Activated CD8-positive, alpha-beta memory T cell treated with anti-CD3 and anti-CD28 coated beads, Interleukin-2, amount 50 U/mL, for 48 hours (primary cell): ENCODE measurements around the gene RNF31.

Source experiments
- DNase-seq: peaks from one replicate; pipeline ENCODE4 v3.0.0-alpha.2; 2020

RNF31 gene

GRCh38 chr14:24204163-24205146, 57.2 kb downstream of the RNF31 start:
- DNase-seq: no peak

DNA sequence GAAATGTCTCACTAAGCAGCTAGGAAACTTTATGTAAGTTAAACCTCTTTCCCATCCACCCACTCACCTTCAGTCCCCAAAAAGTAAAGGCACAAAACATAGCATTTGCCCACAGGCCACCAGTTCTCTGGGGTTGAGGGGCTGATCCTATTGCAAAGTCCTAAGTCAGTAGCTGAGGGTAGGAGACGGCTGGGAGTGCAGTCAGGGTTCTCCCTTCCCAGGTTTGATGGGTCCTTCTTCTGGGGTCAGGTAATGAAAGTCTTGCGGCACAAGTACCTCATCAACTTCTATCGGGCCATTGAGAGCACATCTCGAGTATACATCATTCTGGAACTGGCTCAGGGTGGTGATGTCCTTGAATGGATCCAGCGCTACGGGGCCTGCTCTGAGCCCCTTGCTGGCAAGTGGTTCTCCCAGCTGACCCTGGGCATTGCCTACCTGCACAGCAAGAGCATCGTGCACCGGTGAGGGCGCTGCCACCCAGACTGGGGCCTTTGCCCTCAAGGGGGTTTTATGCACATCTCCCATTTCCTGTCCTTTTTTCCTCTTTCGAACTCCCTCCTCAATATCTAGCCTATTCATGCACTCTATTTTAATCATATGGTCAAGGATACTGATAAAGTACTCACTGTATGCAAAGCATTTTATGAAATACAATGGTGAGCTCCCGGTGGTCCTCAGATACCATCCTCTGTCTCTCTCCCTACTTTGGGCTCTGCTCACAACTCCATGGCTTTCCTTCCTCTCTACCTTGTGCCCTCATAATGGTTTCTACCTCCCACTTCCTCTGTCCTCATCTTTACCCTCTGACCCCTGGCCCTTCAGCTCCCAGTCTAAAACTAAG, 59.2 kb downstream of the RNF31 start:
- DNase-seq: no peak

DNA sequence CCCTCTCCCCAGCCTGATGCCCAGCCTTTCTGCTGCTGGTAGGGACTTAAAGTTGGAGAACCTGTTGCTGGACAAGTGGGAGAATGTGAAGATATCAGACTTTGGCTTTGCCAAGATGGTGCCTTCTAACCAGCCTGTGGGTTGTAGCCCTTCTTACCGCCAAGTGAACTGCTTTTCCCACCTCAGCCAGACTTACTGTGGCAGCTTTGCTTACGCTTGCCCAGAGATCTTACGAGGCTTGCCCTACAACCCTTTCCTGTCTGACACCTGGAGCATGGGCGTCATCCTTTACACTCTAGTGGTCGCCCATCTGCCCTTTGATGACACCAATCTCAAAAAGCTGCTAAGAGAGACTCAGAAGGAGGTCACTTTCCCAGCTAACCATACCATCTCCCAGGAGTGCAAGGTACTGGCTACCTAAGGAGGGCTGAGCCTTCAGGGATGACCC, 59.8 kb downstream of the RNF31 start:
- no peak for DNase-seq

DNA sequence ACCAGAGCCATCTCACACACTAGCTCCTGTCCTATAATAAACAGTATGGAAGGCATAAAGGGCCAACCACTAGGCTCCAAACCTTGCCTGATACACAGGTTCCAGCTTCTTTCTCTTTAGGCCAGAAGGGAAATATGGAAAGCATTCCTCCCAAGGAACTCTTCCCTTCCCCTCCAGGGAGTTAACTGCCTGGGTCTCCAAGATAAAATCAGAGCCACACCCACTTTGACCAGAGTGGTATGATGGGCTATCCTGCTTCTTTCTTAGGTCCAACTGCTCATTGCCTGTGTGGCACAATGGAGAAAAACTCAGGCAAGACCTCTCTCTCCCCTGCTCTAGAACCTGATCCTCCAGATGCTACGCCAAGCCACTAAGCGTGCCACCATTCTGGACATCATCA, 60.3 kb downstream of the RNF31 start:
- no peak for DNase-seq
